ENCODE data around the gene SLC4A1. TPM values are rescaled to one million over a fixed set of nuclear protein-coding genes. Genes with fewer than 3 reads are reported as not detected.

SLC4A1 gene
- total and polyA plus RNA-seq, 4 donors: 0.14 to 1,478 TPM; not detected in 2

GRCh38 chr17:44209786-44210341 is 58.1 kb downstream of the SLC4A1 start:
- no peaks in the 10 kb centered on the region for H3K9me3 ChIP-seq (ENCODE audit: control insufficient read depth in 4 of 4, low read length in 3 of 4)
- peaks cover 5 to 45% (median 33%) of the 10 kb centered on the region in 4 donors for H3K36me3 ChIP-seq (ENCODE audit: control insufficient read depth in 4 of 4, insufficient read depth in 3 of 4, low read depth in 1 of 4, low read length in 3 of 4)
- H3K27me3 ChIP-seq (ENCODE audit: control insufficient read depth in 4 of 4, insufficient read depth in 4 of 4, low read length in 3 of 4): no peaks in the 10 kb centered on the region
- no peak for TF ChIP-seq MAX (IDR thresholded peaks at IDR 0.05)
- TF ChIP-seq CTCF (IDR thresholded peaks at IDR 0.05; ENCODE audit: low read depth, low read length, missing input control): no peak
- no peak for TF ChIP-seq HNF4G (IDR thresholded peaks at IDR 0.05)
- TF ChIP-seq RXRA (IDR thresholded peaks at IDR 0.05): no peak
- no peak for TF ChIP-seq FOXA1 (IDR thresholded peaks at IDR 0.05)
- TF ChIP-seq REST (IDR thresholded peaks at IDR 0.05): no peak
- TF ChIP-seq YY1 (IDR thresholded peaks at IDR 0.05): no peak
- no peak for TF ChIP-seq NR2F2 (IDR thresholded peaks at IDR 0.05)
- no peak for TF ChIP-seq RAD21 (IDR thresholded peaks at IDR 0.05)
- no peak for TF ChIP-seq GABPA (IDR thresholded peaks at IDR 0.05 in 1 of 2, conservative IDR thresholded peaks at IDR 0.05 in 1 of 2)
- no peak for TF ChIP-seq ATF3 (IDR thresholded peaks at IDR 0.05)
- no peak for TF ChIP-seq EGR1 (IDR thresholded peaks at IDR 0.05; ENCODE audit: low read depth in 2 of 2)
- no peak for TF ChIP-seq ZBTB33 (IDR thresholded peaks at IDR 0.05)
- no peak overlapping the region for H3K9ac ChIP-seq (ENCODE audit: low read depth in 1 of 2, low read length in 2 of 2)
- no peak overlapping the region for H3K4me3 ChIP-seq (ENCODE audit: low read depth in 1 of 3, low read length in 3 of 3)
- DNase-seq (ENCODE audit: low spot score): no peak
- 70% methylated on average over 11 of the region's 11 CpGs for WGBS
- H3K4me1 ChIP-seq (ENCODE audit: control insufficient read depth in 4 of 4, insufficient read depth in 4 of 4, low read length in 3 of 4): peaks cover 0 to 12% (median 5%) of the 10 kb centered on the region in 4 donors
- no peak overlapping the region for H3K27ac ChIP-seq (ENCODE audit: low read depth in 1 of 2, low read length in 2 of 2)

GRCh38 chr17:44207743-44208142 is 60.2 kb downstream of the SLC4A1 start:
- no peaks in the 10 kb centered on the region for H3K27me3 ChIP-seq (ENCODE audit: control insufficient read depth in 4 of 4, insufficient read depth in 4 of 4, low read length in 3 of 4)
- no peak overlapping the region for H3K27ac ChIP-seq (ENCODE audit: low read depth in 1 of 2, low read length in 2 of 2)
- H3K4me3 ChIP-seq (ENCODE audit: low read depth in 1 of 3, low read length in 3 of 3): no peak overlapping the region
- no peak for DNase-seq (ENCODE audit: low spot score)
- no peak overlapping the region for H3K9ac ChIP-seq (ENCODE audit: low read depth in 1 of 2, low read length in 2 of 2)
- 91% methylated on average over 5 of the region's 5 CpGs for WGBS
- H3K4me1 ChIP-seq (ENCODE audit: control insufficient read depth in 4 of 4, insufficient read depth in 4 of 4, low read length in 3 of 4): peaks cover 0 to 12% (median 7%) of the 10 kb centered on the region in 4 donors
- peaks cover 1 to 34% (median 23%) of the 10 kb centered on the region in 4 donors for H3K36me3 ChIP-seq (ENCODE audit: control insufficient read depth in 4 of 4, insufficient read depth in 3 of 4, low read depth in 1 of 4, low read length in 3 of 4)
- no peaks in the 10 kb centered on the region for H3K9me3 ChIP-seq (ENCODE audit: control insufficient read depth in 4 of 4, low read length in 3 of 4)
- TF ChIP-seq EGR1 (IDR thresholded peaks at IDR 0.05; ENCODE audit: low read depth in 2 of 2): no peak
- no peak for TF ChIP-seq CTCF (IDR thresholded peaks at IDR 0.05; ENCODE audit: low read depth, low read length, missing input control)
- no peak for TF ChIP-seq TAF1 (conservative IDR thresholded peaks at IDR 0.05)
- TF ChIP-seq REST (IDR thresholded peaks at IDR 0.05): no peak
- TF ChIP-seq HNF4G (IDR thresholded peaks at IDR 0.05): no peak
- no peak for TF ChIP-seq RXRA (IDR thresholded peaks at IDR 0.05)
- no peak for TF ChIP-seq RAD21 (IDR thresholded peaks at IDR 0.05)
- TF ChIP-seq NR2F2 (IDR thresholded peaks at IDR 0.05): no peak
- no peak for TF ChIP-seq GABPA (IDR thresholded peaks at IDR 0.05 in 1 of 2, conservative IDR thresholded peaks at IDR 0.05 in 1 of 2)
- no peak for TF ChIP-seq MAX (IDR thresholded peaks at IDR 0.05)
- TF ChIP-seq ATF3 (IDR thresholded peaks at IDR 0.05): no peak
- TF ChIP-seq JUND (IDR thresholded peaks at IDR 0.05): no peak

All from liver (tissue), 9 donors.